Retina (tissue), 1 donor: ENCODE results near the gene SWAP70.

Experiments used
- DNase-seq: peaks from one replicate; pipeline ENCODE4 v3.0.0-alpha.2; 2016

Gene SWAP70

DNA sequence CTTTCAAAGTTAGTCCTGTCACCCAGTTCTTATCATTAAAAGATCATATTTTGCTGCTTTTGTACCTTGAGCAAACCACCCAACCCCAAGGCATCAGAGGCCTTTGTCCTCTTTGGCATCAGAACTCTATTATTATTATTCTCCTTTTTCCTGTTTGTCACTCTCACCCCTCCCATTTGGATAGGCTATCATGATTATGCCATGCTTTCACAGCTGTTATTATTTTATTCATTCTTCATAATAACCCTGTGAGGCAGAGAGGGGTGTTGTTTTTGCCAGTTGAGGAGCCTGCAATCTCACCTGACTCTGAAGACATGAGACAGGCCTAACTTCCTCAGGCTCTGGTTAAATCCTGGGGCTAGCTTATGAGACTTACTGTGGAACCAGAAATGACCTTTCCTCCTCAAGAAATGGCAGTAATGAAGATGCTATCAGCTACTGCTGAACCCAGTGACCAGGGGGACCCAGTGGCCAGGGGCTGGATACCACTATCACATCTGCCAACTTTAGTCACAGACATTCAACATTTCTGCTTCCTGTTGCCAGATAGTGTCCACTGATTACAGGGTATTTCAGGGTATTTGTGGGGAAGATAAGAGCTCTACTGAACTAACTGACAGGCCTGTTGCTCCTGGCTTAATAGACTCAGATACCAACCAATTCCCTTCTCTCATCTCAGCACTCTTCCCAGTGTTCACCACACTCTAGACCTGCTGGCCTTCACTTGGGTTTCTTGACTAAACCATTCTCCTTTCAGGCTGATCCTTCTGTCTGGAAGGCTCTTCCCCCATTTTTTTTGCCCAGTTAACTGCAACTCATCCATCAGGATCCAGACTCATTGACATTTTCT lies 11.8 kb upstream of the SWAP70 start:
- no peak for DNase-seq

- DNase-seq = no peak
Observed at GRCh38 chr11:9653871-9654270, 10.0 kb upstream of the SWAP70 start.

DNA sequence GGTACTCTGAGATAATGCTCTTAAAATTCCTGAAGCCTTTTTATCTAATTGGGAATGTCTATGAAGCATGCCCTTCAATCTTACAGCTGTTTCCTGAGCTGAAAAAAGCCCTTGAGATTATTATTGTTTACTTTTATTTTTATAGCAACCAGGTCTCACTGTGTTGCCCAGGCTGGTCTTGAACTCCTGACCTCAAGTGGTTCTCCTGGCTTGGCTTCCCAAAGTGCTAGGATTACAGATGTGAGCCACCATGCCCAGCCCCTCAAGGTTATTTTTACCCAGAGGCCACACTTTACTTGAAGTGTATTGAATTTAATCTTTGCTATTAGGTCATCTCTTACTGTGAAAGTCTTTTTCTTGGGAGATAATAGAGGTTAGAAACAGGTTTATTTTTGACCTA lies 7.0 kb upstream of the SWAP70 start:
- DNase-seq = no peak

- DNase-seq = no peak
Observed at GRCh38 chr11:9657531-9657930, 6.3 kb upstream of the SWAP70 start.

- DNase-seq = no peak
Observed at GRCh38 chr11:9660886-9661285, 3.0 kb upstream of the SWAP70 start.

DNA sequence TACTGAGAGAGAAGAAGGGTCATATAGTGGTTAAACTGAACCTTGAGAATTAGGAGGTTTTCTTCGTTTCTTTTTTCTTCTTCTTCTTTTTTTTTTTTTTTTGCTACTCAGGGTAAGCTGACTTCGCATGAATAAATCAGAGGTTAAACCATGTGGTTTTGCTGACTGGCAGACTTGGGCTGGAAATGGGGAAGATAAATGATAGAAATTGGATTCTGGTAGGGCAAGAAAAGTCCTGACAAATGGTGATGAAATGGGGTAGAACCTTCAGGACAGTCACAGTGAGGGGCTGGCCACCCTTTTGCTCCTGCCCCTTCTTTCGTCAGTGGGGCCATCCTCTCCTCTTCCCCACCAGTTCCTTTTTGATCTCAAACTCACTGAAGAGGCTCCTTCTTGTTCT lies 1.6 kb upstream of the SWAP70 start:
- DNase-seq = no peak

GRCh38 chr11:9664276-9665171 lies 647 bp downstream of the SWAP70 start:
- DNase-seq = peak; percentile 57

DNA sequence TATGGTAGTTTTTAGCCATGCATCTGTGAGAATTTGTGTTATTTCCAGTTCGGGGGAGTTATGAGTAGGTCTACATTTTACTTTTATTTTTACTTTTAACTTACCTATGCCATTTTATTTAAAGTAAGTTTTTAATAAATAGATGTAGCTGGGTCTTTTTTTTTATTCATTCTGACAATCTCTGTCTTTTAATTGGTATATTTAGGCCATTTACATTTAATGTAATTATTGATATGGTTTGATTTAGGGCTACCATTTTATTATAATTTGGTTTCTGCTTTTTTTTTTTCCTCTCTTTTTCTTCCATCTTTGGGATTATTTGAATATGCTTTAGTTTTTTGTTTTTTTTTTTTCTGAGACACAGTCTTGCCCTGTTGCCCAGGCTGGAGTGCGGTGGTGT lies 1.9 kb downstream of the SWAP70 start:
- DNase-seq = no peak

GRCh38 chr11:9669954-9670353 lies 6.1 kb downstream of the SWAP70 start:
- DNase-seq = no peak

- DNase-seq = no peak
Observed at GRCh38 chr11:9672288-9672916, 8.5 kb downstream of the SWAP70 start.

DNA sequence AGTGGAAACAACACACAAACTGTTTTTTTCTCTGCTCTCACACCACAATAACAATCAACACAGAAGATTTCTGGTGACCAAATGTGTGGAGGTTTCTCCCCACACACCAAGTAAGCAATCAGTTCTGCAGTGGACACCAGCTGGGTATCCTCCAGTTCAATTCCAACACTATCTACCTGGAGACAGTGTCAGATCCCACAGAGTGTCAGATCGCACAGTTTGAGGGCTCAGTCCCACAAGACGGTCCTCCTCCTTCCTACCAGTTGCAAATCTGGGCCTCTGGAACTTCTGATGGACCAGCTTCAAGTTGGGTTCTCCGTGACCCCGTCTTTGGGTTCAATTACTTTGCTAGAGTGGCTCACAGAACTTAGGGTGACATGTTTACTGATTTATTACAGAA lies 9.0 kb downstream of the SWAP70 start:
- DNase-seq = no peak

GRCh38 chr11:9675691-9676090 lies 11.8 kb downstream of the SWAP70 start:
- DNase-seq = no peak

- no peak for DNase-seq
Observed at GRCh38 chr11:9677951-9678350, 14.1 kb downstream of the SWAP70 start.

DNA sequence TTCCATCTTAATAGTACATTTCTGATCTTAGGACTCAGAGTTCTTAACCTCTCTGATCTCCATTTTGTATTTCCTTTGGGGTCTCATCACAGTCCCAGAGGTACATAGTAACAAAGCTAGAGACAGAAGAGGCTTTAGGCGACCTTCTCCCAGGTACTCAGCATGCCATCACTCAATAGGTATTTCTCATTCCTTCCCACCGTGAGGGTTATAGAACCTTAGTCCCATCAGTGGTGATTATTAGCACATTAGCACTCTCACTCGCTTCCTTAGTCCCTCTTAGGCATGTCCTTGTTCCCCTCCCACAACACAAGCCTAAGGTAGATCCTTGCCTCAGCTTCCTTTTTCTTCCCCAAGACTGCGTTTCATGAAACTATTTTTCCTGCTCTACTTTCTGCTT lies 14.7 kb downstream of the SWAP70 start:
- no peak for DNase-seq

DNA sequence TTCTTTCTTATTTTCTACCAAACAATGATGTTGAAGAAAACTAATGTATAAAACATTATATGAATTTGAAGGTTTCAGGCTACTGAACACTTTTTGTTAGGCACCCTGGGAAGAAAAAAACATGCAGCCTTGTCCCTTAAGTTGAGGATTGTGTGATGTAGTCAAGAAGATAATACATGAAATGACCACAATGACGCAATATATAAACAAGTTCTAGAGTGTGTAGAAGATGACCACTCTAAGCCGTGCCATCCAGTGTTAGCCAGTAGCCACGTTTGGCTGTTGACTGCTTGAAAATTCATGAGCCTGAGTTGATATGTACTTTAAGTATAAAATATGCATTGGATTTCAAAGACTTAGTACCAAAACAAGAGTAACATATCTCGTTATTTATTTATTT lies 16.2 kb downstream of the SWAP70 start:
- DNase-seq = no peak

- DNase-seq = no peak
Observed at GRCh38 chr11:9681583-9682372, 17.9 kb downstream of the SWAP70 start.

DNA sequence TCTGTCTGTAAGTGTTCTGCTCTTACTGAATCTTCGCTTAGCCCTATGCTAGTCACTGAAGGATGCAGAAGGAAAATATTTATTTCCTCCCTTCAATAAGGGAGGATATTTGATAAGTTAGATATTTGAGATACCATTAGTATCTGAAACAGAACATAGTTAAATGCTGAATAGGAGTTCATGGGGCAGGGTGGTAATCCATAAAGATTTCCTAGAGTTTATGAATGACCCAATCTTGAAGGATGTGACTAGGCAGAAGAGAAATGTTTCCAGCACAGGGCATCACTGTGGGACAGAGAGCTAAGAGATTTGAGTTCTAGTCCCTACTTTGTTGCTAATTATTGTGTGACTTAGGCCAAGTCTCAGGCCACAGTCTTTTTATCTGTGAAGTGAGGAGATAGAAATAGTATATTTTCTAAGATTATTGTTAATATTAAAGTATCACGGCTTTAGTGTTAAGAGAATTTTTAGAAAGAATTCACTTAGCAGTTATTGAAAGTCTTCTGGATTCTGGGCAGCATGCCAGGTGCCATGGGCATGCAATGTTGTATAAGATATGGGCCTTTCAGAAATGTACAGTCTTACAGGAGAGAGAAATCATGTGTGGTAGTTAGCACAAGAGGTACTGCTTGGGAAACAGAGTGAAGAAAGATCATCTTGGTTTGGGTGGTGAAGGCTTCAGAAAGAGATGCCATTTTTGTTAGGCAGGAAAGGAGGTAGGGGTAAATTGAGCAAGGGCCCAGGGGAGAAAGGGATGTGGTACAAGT lies 24.0 kb downstream of the SWAP70 start:
- no peak for DNase-seq

- DNase-seq = peak; percentile 31
Observed at GRCh38 chr11:9688716-9689511, 25.0 kb downstream of the SWAP70 start.

DNA sequence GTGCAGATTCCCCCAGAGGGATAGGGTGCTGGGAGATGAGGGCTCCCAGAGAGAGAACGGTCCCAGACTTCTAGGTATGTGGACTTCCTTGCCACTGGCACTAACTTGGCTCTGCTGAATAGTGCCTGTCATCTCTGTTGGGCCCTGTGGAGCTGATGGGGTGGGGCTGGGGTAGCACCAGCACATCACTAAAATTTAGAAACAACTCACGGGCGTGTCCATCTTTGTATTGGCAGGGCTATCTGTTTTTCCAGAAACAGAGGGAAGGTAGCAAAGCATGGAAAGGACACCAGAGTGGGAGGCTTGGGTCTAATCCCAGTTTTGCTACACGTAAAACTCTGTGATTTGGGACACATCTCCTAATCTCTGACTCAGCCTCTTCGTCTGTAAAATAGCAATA lies 25.8 kb downstream of the SWAP70 start:
- DNase-seq = no peak

- no peak for DNase-seq
Observed at GRCh38 chr11:9691865-9692264, 28.0 kb downstream of the SWAP70 start.

DNA sequence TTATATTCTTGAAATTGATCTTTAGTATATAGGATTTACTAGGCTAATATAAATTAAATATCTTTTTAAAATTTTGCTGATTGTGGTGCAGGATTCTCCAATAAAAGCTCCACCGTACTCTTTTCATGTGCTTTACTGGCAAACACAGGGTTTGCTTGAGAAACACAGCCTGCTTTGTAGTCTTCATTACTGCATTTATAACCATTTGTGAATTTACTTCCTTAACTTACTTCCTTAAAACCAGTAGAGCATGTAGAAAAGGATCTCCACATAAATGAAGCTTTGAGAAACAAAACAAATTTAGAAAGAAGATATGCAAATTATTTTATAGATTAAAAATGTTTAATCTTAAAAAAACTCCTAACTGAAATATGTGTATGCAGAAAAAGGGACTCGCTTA lies 28.8 kb downstream of the SWAP70 start:
- no peak for DNase-seq
